HCT116 (cell line): ENCODE results near the gene FAM181B. TPM values are rescaled to one million over a fixed set of nuclear protein-coding genes. Genes with fewer than 3 reads are reported as not detected.

Experiments
- ATAC-seq: fragments of 200-7000 bp; cut with Tn5 transposase; 2 replicates; pipeline ENCODE4 v1.9.1; 2020; ENCODE audit warnings: mild to moderate bottlenecking, moderate library complexity
- BruUV-seq: library from RNA; stranded (reverse); fragments of 400-500 nt; replicated peaks from 2 replicates; lab custom pipeline; 2021; lab: Mats Ljungman, UMichigan
- CTCF ChIA-PET: fragments of 300-600 bp; sonication (Branson Sonifier 250); formaldehyde crosslinking; loops from one replicate; lab custom pipeline; 2021; ENCODE audit warnings: antibody characterized with exemption; lab: Charles Lee
- POLR2A ChIA-PET: fragments of 300-600, 350-600 bp; sonication (Branson Sonifier 250); formaldehyde crosslinking; loops from one replicate; lab custom pipeline; 2021; ENCODE audit warnings: antibody characterized with exemption; lab: Charles Lee
- RAD21 ChIA-PET, 2 experiments: fragments of 300-600 bp; sonication (Branson Sonifier 250); formaldehyde crosslinking; loops; one replicate each; lab custom pipeline; 2023; ENCODE audit warnings: low total read pairs in 2 of 2; ENCODE audit not compliant: uncharacterized antibody in 2 of 2, unreplicated experiment in 2 of 2, low non-redundant PET in 1 of 2; lab: Charles Lee
- DNase-seq: peaks from one replicate; pipeline ENCODE4 v3.0.0-alpha.2; 2010; ENCODE audit warnings: low read depth, low spot score
- H2AFZ ChIP-seq: fragments of 200-600 bp; shearing (Covaris generic), sonication (generic); 2 replicates; pipeline ENCODE4 v1.6.1; 2017; ENCODE audit warnings: low read depth, mixed run types, mixed read lengths, antibody characterized with exemption, low read length; ENCODE audit not compliant: poor library complexity, severe bottlenecking
- H3K27ac ChIP-seq: 2 replicates; pipeline ENCODE4 v1.5.1; 2012; ENCODE audit warnings: low read depth, low read length
- H3K27me3 ChIP-seq: fragments of 200-600 bp; sonication (generic); 2 replicates; pipeline ENCODE4 v1.6.1; 2016; ENCODE audit warnings: mixed run types, low read length, mixed read lengths; ENCODE audit not compliant: insufficient read depth
- H3K36me3 ChIP-seq, 2 experiments: fragments of 200-500 bp in 1 of 2; fragments of 200-600 bp in 1 of 2; sonication (Bioruptor generic) in 1 of 2; sonication (generic) in 1 of 2; 2 replicates each; pipeline versions ENCODE4 v1.5.1 to v1.6.1; 2014 to 2016; ENCODE audit warnings: low read length in 2 of 2, inconsistent platforms in 1 of 2, mixed read lengths in 1 of 2, mixed run types in 1 of 2; ENCODE audit not compliant: insufficient read depth in 2 of 2, control insufficient read depth in 1 of 2
- H3K4me1 ChIP-seq, 2 experiments: fragments of 200-600 bp in 1 of 2; sonication (generic) in 1 of 2; 2 replicates each; pipeline versions ENCODE4 v1.5.1 to v1.6.1; 2012 to 2017; ENCODE audit warnings: low read length in 2 of 2, inconsistent platforms in 1 of 2, mild to moderate bottlenecking in 1 of 2, mixed read lengths in 1 of 2, mixed run types in 1 of 2, moderate library complexity in 1 of 2; ENCODE audit not compliant: insufficient read depth in 2 of 2, control insufficient read depth in 1 of 2
- H3K4me2 ChIP-seq: fragments of 200-600 bp; sonication (generic); 2 replicates; pipeline ENCODE4 v1.6.1; 2017; ENCODE audit warnings: mixed run types, low read length, mixed read lengths
- H3K4me3 ChIP-seq, 2 experiments: fragments of 200-600 bp in 1 of 2; sonication (generic) in 1 of 2; replicated peaks in 1 of 2; 2 replicates each; pipeline ENCODE4 v1.5.1; 2011 to 2016; ENCODE audit warnings: low read length in 2 of 2, control low read depth in 1 of 2, low read depth in 1 of 2, mild to moderate bottlenecking in 1 of 2, mixed read lengths in 1 of 2, mixed run types in 1 of 2
- H3K79me2 ChIP-seq: fragments of 200-600 bp; sonication (generic); 2 replicates; pipeline ENCODE4 v1.6.1; 2017; ENCODE audit warnings: mild to moderate bottlenecking, mixed run types, low read length, moderate library complexity, mixed read lengths; ENCODE audit not compliant: insufficient read depth
- H3K9ac ChIP-seq: fragments of 200-600 bp; sonication (generic); 2 replicates; pipeline ENCODE4 v1.6.1; 2016; ENCODE audit warnings: low read length, mixed read lengths
- H3K9me2 ChIP-seq: fragments of 200-600 bp; sonication (generic), shearing (Covaris generic); 2 replicates; pipeline ENCODE4 v1.6.1; 2017; ENCODE audit warnings: mixed run types, mild to moderate bottlenecking, moderate library complexity; ENCODE audit not compliant: insufficient read depth
- H3K9me3 ChIP-seq, 2 experiments: fragments of 200-500 bp in 1 of 2; fragments of 200-600 bp in 1 of 2; sonication (Bioruptor generic) in 1 of 2; sonication (generic) in 1 of 2; 2 replicates each; pipeline ENCODE4 v1.6.1; 2014 to 2017; ENCODE audit warnings: low read length in 2 of 2, mixed read lengths in 2 of 2, inconsistent platforms in 1 of 2, low read depth in 1 of 2, mild to moderate bottlenecking in 1 of 2, mixed run types in 1 of 2, moderate library complexity in 1 of 2; ENCODE audit not compliant: control insufficient read depth in 1 of 2, insufficient read depth in 1 of 2
- H4K20me1 ChIP-seq: fragments of 200-600 bp; sonication (generic), shearing (Covaris generic); 2 replicates; pipeline ENCODE4 v1.6.1; 2017; ENCODE audit warnings: mixed run types, mild to moderate bottlenecking, moderate library complexity; ENCODE audit not compliant: insufficient read depth
- ATF3 ChIP-seq: IDR thresholded peaks from 2 replicates; pipeline ENCODE4 v1.6.1; 2012
- CBX3 ChIP-seq: IDR thresholded peaks from 2 replicates; pipeline ENCODE4 v1.6.1; 2012; ENCODE audit warnings: low read depth
- CEBPB ChIP-seq: IDR thresholded peaks from 2 replicates; pipeline ENCODE4 v1.6.1; 2012; ENCODE audit warnings: low read depth
- CTCF ChIP-seq, 3 experiments: fragments of 200-600 bp in 1 of 3; sonication (generic) in 1 of 3; IDR thresholded peaks in 2 of 3; conservative IDR thresholded peaks in 1 of 3; 2 replicates each; pipeline ENCODE4 v1.5.1; 2012 to 2017; ENCODE audit warnings: low read depth in 2 of 3, low read length in 2 of 3, antibody characterized with exemption in 1 of 3, borderline replicate concordance in 1 of 3, control low read depth in 1 of 3, mild to moderate bottlenecking in 1 of 3, mixed read lengths in 1 of 3, mixed run types in 1 of 3, moderate library complexity in 1 of 3; ENCODE audit not compliant: insufficient read depth in 1 of 3
- EZH2 ChIP-seq: fragments of 200-600 bp; sonication (generic); IDR thresholded peaks from 2 replicates; pipeline ENCODE4 v1.6.1; 2017; ENCODE audit warnings: antibody characterized with exemption, mixed run types
- FOSL1 ChIP-seq: IDR thresholded peaks from 2 replicates; pipeline ENCODE4 v1.6.1; 2012; ENCODE audit warnings: low read depth
- JUND ChIP-seq: IDR thresholded peaks from 2 replicates; pipeline ENCODE4 v1.6.1; 2012
- MAX ChIP-seq: IDR thresholded peaks from 2 replicates; pipeline ENCODE4 v1.6.1; 2012
- POLR2A ChIP-seq: IDR thresholded peaks from 2 replicates; pipeline ENCODE4 v1.7.0; 2011; ENCODE audit warnings: borderline replicate concordance; ENCODE audit not compliant: insufficient read depth, insufficient read length; ENCODE audit errors: extremely low read depth
- POLR2AphosphoS5 ChIP-seq: IDR thresholded peaks from 2 replicates; pipeline ENCODE4 v1.6.1; 2011; ENCODE audit warnings: mild to moderate bottlenecking, low read depth, low read length, moderate library complexity
- RAD21 ChIP-seq: IDR thresholded peaks from 2 replicates; pipeline ENCODE4 v1.6.1; 2012; ENCODE audit warnings: low read depth, mild to moderate bottlenecking
- SIN3A ChIP-seq: IDR thresholded peaks from 2 replicates; pipeline ENCODE4 v1.6.1; 2012; ENCODE audit warnings: low read depth
- SP1 ChIP-seq: IDR thresholded peaks from 2 replicates; pipeline ENCODE4 v1.6.1; 2012; ENCODE audit warnings: low read depth
- SRF ChIP-seq: IDR thresholded peaks from 2 replicates; pipeline ENCODE4 v1.6.1; 2012; ENCODE audit warnings: low read depth
- TCF7L2 ChIP-seq: IDR thresholded peaks from 2 replicates; pipeline ENCODE4 v1.7.0; 2011; ENCODE audit warnings: borderline replicate concordance, inconsistent platforms; ENCODE audit not compliant: insufficient read depth, insufficient read length; ENCODE audit errors: extremely low read depth
- YY1 ChIP-seq: IDR thresholded peaks from 2 replicates; pipeline ENCODE4 v1.6.1; 2011; ENCODE audit warnings: low read length, low read depth, moderate library complexity, mild to moderate bottlenecking; ENCODE audit not compliant: insufficient replicate concordance; ENCODE audit errors: extremely low read depth
- ZFX ChIP-seq: fragments of 450-650 bp; IDR thresholded peaks from 2 replicates; pipeline ENCODE4 v1.6.1; 2017
- ZNF274 ChIP-seq: fragments of 200-500 bp; sonication (Bioruptor generic); IDR thresholded peaks from 2 replicates; pipeline ENCODE4 v1.6.1; 2014; ENCODE audit warnings: mild to moderate bottlenecking, low read depth, low read length, inconsistent platforms
- intact Hi-C: fragments of 100-400 bp; cut with micrococcal nuclease; formaldehyde crosslinking; loops from 2 replicates; pipeline ENCODE4 v1.10.0; 2022
- total RNA-seq: library from RNA; stranded (reverse); gene quantifications from one replicate; pipeline ENCODE4 v1.2.1, GENCODE V29; 2021; ENCODE audit not compliant: unreplicated experiment
- TF ChIP-seq, protein P1 (sequence below): IDR thresholded peaks from 2 replicates; pipeline ENCODE4 v1.6.1; 2012; ENCODE audit warnings: low read depth
- TF ChIP-seq, protein P2 (sequence below): IDR thresholded peaks from 2 replicates; pipeline ENCODE4 v1.6.1; 2011; ENCODE audit warnings: mild to moderate bottlenecking, low read length, moderate library complexity; ENCODE audit not compliant: insufficient replicate concordance; ENCODE audit errors: extremely low read depth

FAM181B gene
- total RNA-seq, 1 experiment from 2014 or later, result not detected

DNA sequence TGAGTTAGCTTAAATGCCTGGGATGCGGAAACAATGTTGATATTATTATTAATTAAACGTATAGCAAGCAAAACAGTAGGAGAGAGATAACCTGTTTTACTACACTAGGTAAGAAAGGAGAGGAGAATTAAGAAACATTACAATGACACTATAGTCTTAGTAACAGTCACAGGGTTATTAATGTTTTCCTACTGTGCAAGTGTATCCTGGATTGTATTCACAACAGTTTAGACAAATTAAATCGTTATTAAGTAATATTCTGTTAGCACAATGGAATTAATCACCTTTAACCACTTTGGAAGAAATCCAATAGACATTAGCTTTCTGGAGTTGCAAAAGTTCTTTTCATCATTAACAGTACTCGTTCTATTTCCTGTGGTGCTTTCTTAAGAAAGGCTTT lies 3.4 kb downstream of the FAM181B start:
- ATAC-seq, result no peak
- no peak overlapping the region for H2AFZ ChIP-seq
- TF ChIP-seq EZH2, result no peak
- TF ChIP-seq JUND, result no peak
- TF ChIP-seq RAD21, result no peak
- no peak for TF ChIP-seq FOSL1
- TF ChIP-seq SRF, result no peak
- TF ChIP-seq TCF7L2, result no peak
- TF ChIP-seq ZFX, result no peak
- TF ChIP-seq, protein P1, sequence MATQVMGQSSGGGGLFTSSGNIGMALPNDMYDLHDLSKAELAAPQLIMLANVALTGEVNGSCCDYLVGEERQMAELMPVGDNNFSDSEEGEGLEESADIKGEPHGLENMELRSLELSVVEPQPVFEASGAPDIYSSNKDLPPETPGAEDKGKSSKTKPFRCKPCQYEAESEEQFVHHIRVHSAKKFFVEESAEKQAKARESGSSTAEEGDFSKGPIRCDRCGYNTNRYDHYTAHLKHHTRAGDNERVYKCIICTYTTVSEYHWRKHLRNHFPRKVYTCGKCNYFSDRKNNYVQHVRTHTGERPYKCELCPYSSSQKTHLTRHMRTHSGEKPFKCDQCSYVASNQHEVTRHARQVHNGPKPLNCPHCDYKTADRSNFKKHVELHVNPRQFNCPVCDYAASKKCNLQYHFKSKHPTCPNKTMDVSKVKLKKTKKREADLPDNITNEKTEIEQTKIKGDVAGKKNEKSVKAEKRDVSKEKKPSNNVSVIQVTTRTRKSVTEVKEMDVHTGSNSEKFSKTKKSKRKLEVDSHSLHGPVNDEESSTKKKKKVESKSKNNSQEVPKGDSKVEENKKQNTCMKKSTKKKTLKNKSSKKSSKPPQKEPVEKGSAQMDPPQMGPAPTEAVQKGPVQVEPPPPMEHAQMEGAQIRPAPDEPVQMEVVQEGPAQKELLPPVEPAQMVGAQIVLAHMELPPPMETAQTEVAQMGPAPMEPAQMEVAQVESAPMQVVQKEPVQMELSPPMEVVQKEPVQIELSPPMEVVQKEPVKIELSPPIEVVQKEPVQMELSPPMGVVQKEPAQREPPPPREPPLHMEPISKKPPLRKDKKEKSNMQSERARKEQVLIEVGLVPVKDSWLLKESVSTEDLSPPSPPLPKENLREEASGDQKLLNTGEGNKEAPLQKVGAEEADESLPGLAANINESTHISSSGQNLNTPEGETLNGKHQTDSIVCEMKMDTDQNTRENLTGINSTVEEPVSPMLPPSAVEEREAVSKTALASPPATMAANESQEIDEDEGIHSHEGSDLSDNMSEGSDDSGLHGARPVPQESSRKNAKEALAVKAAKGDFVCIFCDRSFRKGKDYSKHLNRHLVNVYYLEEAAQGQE, result no peak
- TF ChIP-seq, protein P2, sequence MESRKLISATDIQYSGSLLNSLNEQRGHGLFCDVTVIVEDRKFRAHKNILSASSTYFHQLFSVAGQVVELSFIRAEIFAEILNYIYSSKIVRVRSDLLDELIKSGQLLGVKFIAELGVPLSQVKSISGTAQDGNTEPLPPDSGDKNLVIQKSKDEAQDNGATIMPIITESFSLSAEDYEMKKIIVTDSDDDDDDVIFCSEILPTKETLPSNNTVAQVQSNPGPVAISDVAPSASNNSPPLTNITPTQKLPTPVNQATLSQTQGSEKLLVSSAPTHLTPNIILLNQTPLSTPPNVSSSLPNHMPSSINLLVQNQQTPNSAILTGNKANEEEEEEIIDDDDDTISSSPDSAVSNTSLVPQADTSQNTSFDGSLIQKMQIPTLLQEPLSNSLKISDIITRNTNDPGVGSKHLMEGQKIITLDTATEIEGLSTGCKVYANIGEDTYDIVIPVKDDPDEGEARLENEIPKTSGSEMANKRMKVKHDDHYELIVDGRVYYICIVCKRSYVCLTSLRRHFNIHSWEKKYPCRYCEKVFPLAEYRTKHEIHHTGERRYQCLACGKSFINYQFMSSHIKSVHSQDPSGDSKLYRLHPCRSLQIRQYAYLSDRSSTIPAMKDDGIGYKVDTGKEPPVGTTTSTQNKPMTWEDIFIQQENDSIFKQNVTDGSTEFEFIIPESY, result no peak
- TF ChIP-seq SIN3A, result no peak
- no peak for TF ChIP-seq CEBPB
- TF ChIP-seq CBX3, result no peak
- TF ChIP-seq MAX, result no peak
- no peak for TF ChIP-seq POLR2A
- TF ChIP-seq CTCF (IDR thresholded peaks at IDR 0.05 in 2 of 3, conservative IDR thresholded peaks at IDR 0.05 in 1 of 3; ENCODE audit: borderline replicate concordance in 1 of 3, insufficient read depth in 1 of 3, low read depth in 2 of 3, low read length in 2 of 3), result no peak
- no peak for TF ChIP-seq YY1
- TF ChIP-seq ZNF274, result no peak
- no peak for TF ChIP-seq ATF3
- TF ChIP-seq POLR2AphosphoS5, result no peak
- TF ChIP-seq SP1, result no peak
- TF ChIP-seq, all 23 proteins: peak for 0
- Histone ChIP-seq H3K4me1 (no peaks in the 10 kb centered on the region), H3K79me2 (no peaks in the 10 kb centered on the region), H3K4me3 (no peak overlapping the region), H3K4me2 (no peak overlapping the region), H3K27me3 (peaks cover 16% of the 10 kb centered on the region; the same call in 1 of the 2 replicates), H3K9me2 (no peaks in the 10 kb centered on the region), H3K36me3 (no peaks in the 10 kb centered on the region), H4K20me1 (no peaks in the 10 kb centered on the region), H3K9me3 (no peaks in the 10 kb centered on the region), H3K9ac (no peak overlapping the region), H3K27ac (no peak overlapping the region)
- ChIA-PET CTCF (no interaction called here), RAD21 (no interaction called here), POLR2A (no interaction called here)
- BruUV-seq, result no TSS peak
- intact Hi-C loops, result no loop called here
- no peak for DNase-seq
